AG04450 (cell line): ENCODE data around the gene ZNF260. TPM values are rescaled to one million over a fixed set of nuclear protein-coding genes. Genes with fewer than 3 reads are reported as not detected.
A peak's percentile ranks its signal among the peaks of the same experiment; 100 is the strongest.

Experiments
- CTCF ChIA-PET: fragments of 300-600, 350-600 bp; formaldehyde crosslinking; extraction: SDS; loops from one replicate; lab custom pipeline; 2022; ENCODE audit warnings: antibody characterized with exemption, inconsistent platforms; lab: Charles Lee
- POLR2A ChIA-PET: fragments of 350-600 bp; formaldehyde crosslinking; extraction: SDS; loops from one replicate; lab custom pipeline; 2021; ENCODE audit warnings: antibody characterized with exemption, inconsistent platforms; lab: Yijun Ruan, JAX
- DNase-seq: peaks from one replicate; pipeline ENCODE4 v3.0.0-alpha.2; 2011; ENCODE audit warnings: low read depth, low spot score
- H3K27ac ChIP-seq: one replicate; pipeline ENCODE4 v1.5.1; 2012; ENCODE audit warnings: low read depth, low read length, control low read depth
- H3K27me3 ChIP-seq: one replicate; pipeline ENCODE4 v1.6.0; 2012; ENCODE audit warnings: low read length; ENCODE audit not compliant: control insufficient read depth, insufficient read depth
- H3K4me3 ChIP-seq: 2 replicates; pipeline ENCODE4 v1.5.1; 2011; ENCODE audit warnings: mild to moderate bottlenecking, low read depth, low read length, control low read depth
- H3K9me3 ChIP-seq: 2 replicates; pipeline ENCODE4 v1.5.1; 2012; ENCODE audit warnings: low read length; ENCODE audit not compliant: control insufficient read depth, insufficient read depth
- CTCF ChIP-seq: IDR thresholded peaks from 2 replicates; pipeline ENCODE4 v1.5.1; 2011; ENCODE audit warnings: low read depth, low read length, control low read depth, inconsistent platforms
- polyA plus RNA-seq: library from polyadenylated mRNA; depleted of rRNA; stranded (reverse); fragments of >200 nt; gene quantifications from 2 replicates; pipeline ENCODE4 v1.2.3, GENCODE V29; 2011

ZNF260 gene
- polyA plus RNA-seq, 1 experiment: 14.7 TPM

GRCh38 chr19:36489920-36490415 lies 38.1 kb downstream of the ZNF260 start:
- TF ChIP-seq CTCF: no peak
- CTCF ChIA-PET: interaction anchor here (0.6 kb wide), 1 partner anchor 40 kb away, joined by 5 read pairs; no protein-coding TSS in a partner anchor
- Histone ChIP-seq H3K27ac (peak overlapping the region; percentile 98), H3K9me3 (peaks cover 25% of the 10 kb centered on the region), H3K27me3 (no peaks in the 10 kb centered on the region), H3K4me3 (peak overlapping the region; percentile 99)
- peak; percentile 84 for DNase-seq
- POLR2A ChIA-PET: interaction anchor here (0.6 to 2.5 kb wide), 4 partner anchors 39 to 93 kb away, joined by 3 to 17 read pairs (median 8); partner anchors contain the start of genes ZFP82, ZNF260 and ZNF529

- POLR2A ChIA-PET: interaction anchor here (0.5 to 2.5 kb wide), 6 partner anchors 10 to 275 kb away, joined by 3 to 17 read pairs (median 6); partner anchors contain the start of genes ZFP82, ZNF146, ZNF260 and ZNF529
- Histone ChIP-seq H3K27me3 (no peaks in the 10 kb centered on the region), H3K4me3 (peak within 1 kb of the TSS; percentile 99), H3K27ac (peak within 1 kb of the TSS; percentile 98), H3K9me3 (peaks cover 20% of the 10 kb centered on the region)
- TF ChIP-seq CTCF: peak; percentile 16; the same call in 1 of the 2 replicates
- DNase-seq: peak; percentile 94
- CTCF ChIA-PET: interaction anchor here (0.6 to 1.4 kb wide), 3 partner anchors 10 to 110 kb away, joined by 3 to 11 read pairs (median 5); partner anchors contain the start of gene ZFP14
These were observed 38.8 kb downstream of the ZNF260 start, which contains the start of gene ZNF566 for GRCh38 chr19:36489118-36489919. Gene ZNF566 (minus strand): TSS chr19:36489561. CDS start chr19:36476557, 13,004 bp downstream.

GRCh38 chr19:36488846-36489117 lies 39.3 kb downstream of the ZNF260 start:
- Histone ChIP-seq H3K27ac (peak overlapping the region; percentile 98), H3K27me3 (no peaks in the 10 kb centered on the region), H3K4me3 (peak overlapping the region; percentile 99), H3K9me3 (peaks cover 19% of the 10 kb centered on the region)
- ChIA-PET POLR2A (interaction anchor here (0.5 to 2.5 kb wide), 4 partner anchors 10 to 274 kb away, joined by 3 to 17 read pairs (median 7); partner anchors contain the start of genes ZNF146, ZNF260, ZNF529 and ZNF565), CTCF (interaction anchor here (0.7 to 1.4 kb wide), 2 partner anchors 10 to 110 kb away, joined by 3 to 11 read pairs; partner anchors contain the start of gene ZFP14)
- TF ChIP-seq CTCF: no peak
- DNase-seq: no peak

GRCh38 chr19:36488118-36488845 lies 39.8 kb downstream of the ZNF260 start:
- H3K27me3 ChIP-seq: no peaks in the 10 kb centered on the region
- H3K9me3 ChIP-seq: peaks cover 22% of the 10 kb centered on the region
- TF ChIP-seq CTCF: no peak
- H3K27ac ChIP-seq: peak overlapping the region; percentile 98
- DNase-seq: no peak
- POLR2A ChIA-PET: interaction anchor here (0.7 to 2.5 kb wide), 2 partner anchors 40 to 73 kb away, joined by 6 to 17 read pairs; partner anchors contain the start of gene ZNF260
- H3K4me3 ChIP-seq: peak overlapping the region; percentile 99
- CTCF ChIA-PET: interaction anchor here (1.4 kb wide), 1 partner anchor 9 kb away, joined by 11 read pairs; no protein-coding TSS in a partner anchor
